PC-9 (cell line): Measurements from ENCODE around the gene NARF.

Experiments
- CTCF ChIP-seq: fragments of 200-600 bp; sonication (generic); conservative IDR thresholded peaks from 2 replicates; pipeline ENCODE4 v1.6.1; 2017; ENCODE audit warnings: mixed run types, antibody characterized with exemption, mild to moderate bottlenecking, moderate library complexity
- EZH2 ChIP-seq: fragments of 200-600 bp; sonication (generic); IDR thresholded peaks from 2 replicates; pipeline ENCODE4 v1.8.0; 2017; ENCODE audit warnings: antibody characterized with exemption, low read depth

- TF ChIP-seq CTCF (no peak), EZH2 (no peak)
These were observed 13.5 kb upstream of the NARF start for GRCh38 chr17:82444941-82445521.
